ENCODE data around the gene GRN. TPM values are rescaled to one million over a fixed set of nuclear protein-coding genes. Genes with fewer than 3 reads are reported as not detected.
"Not testable (repeated sequence)": the region's sequence is repeated elsewhere in the genome, so short reads cannot be mapped to it uniquely, and the experiment has no call there.

The GRN gene
- total and polyA plus RNA-seq, 2 of the 8 experiments (the other 6 are each of a cell fraction or from before 2014, with no cell fraction given), result 108 to 387 TPM

DNA sequence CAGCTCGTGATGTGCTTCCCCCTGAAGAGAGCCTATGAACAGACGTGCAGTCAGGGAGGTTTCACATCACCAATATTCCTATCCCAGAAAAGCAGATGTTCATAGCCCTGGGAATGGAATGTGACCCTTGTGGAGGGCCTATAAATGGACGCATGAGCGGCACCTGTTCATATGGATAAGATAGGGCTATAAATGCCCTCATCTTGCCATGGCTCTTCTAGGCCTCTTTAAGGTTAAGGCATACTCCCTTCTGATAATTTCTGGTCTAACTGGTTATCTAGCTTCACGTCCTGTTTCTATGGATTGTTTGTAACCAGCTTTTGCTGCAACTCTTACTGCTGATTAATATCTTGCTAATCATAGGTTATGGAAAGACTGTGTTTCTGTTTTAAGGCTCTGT is 4.5 kb upstream of the GRN start:
- H2BK20ac ChIP-seq (ENCODE audit: low read length); H2AK5ac ChIP-seq (ENCODE audit: low read depth, low read length); H2AFZ ChIP-seq (ENCODE audit: low read length); H3K18ac ChIP-seq (ENCODE audit: extremely low read depth, low read length); H2BK15ac ChIP-seq (ENCODE audit: low read length); H3K36me3 ChIP-seq (ENCODE audit: control insufficient read depth in 2 of 4, insufficient read depth in 4 of 4, low read length in 3 of 4); H3K14ac ChIP-seq (ENCODE audit: insufficient read length); H3K4me3 ChIP-seq (ENCODE audit: extremely low read depth in 1 of 4, insufficient read depth in 2 of 4, low read depth in 3 of 4, low read length in 4 of 4); H2BK12ac ChIP-seq (ENCODE audit: low read depth, low read length); DNase-seq (ENCODE audit: low read depth in 1 of 2, low spot score in 2 of 2); H4K91ac ChIP-seq (replicated peaks; ENCODE audit: insufficient read length, low read length); H3K56ac ChIP-seq (replicated peaks; ENCODE audit: insufficient read length, low read depth, low read length); H2BK120ac ChIP-seq (replicated peaks; ENCODE audit: low read depth, low read length); H4K5ac ChIP-seq (ENCODE audit: insufficient read length, low read depth, low read length); H3K9me3 ChIP-seq (ENCODE audit: insufficient read depth in 2 of 2, low read depth in 1 of 2, low read length in 1 of 2); H2BK5ac ChIP-seq (ENCODE audit: low read depth, low read length); H3K79me2 ChIP-seq (ENCODE audit: control insufficient read depth in 1 of 2, insufficient read depth in 2 of 2, low read length in 2 of 2); FAIRE-seq; H4K20me1 ChIP-seq (replicated peaks in 1 of 2; ENCODE audit: control insufficient read depth in 1 of 2, insufficient read depth in 2 of 2, low read length in 2 of 2); H3K23me2 ChIP-seq (ENCODE audit: low read depth, low read length); H3K27ac ChIP-seq (ENCODE audit: low read depth, low read length); H3K23ac ChIP-seq (ENCODE audit: insufficient read length); H3K27me3 ChIP-seq (replicated peaks in 1 of 4; ENCODE audit: control insufficient read depth in 3 of 4, extremely low read depth in 1 of 4, insufficient read depth in 3 of 4, low read length in 3 of 4); H3K9ac ChIP-seq (replicated peaks in 1 of 4; ENCODE audit: extremely low read depth in 1 of 4, low read depth in 3 of 4, low read length in 3 of 4); H4K8ac ChIP-seq (ENCODE audit: extremely low read depth, insufficient read depth, low read length); H3K4me2 ChIP-seq (ENCODE audit: insufficient read depth in 1 of 2, low read depth in 2 of 2, low read length in 2 of 2); H3K4ac ChIP-seq (replicated peaks; ENCODE audit: insufficient read length, low read depth, low read length); H3K79me1 ChIP-seq (ENCODE audit: low read depth, low read length); H3K4me1 ChIP-seq (replicated peaks in 1 of 4; ENCODE audit: control insufficient read depth in 3 of 4, insufficient read depth in 4 of 4, low read length in 3 of 4): not testable (repeated sequence)
- WGBS, 2 experiments (ENCODE audit: extremely low coverage in 1 of 2, insufficient coverage in 1 of 2, insufficient read length in 1 of 2, insufficient replicate concordance in 2 of 2, low coverage in 1 of 2, low lambda C conversion rate in 2 of 2, missing lambda C conversion rate in 1 of 2), result 80% methylated on average over 5 of the region's 5 CpGs; no CpG with 5 or more reads in 1 of the 2 experiments
- ChIA-PET POLR2A (ENCODE audit: partially characterized antibody) (interaction anchor here (2.1 kb wide), 1 partner anchor 12 kb away, joined by 7 read pairs; no protein-coding TSS in a partner anchor), CTCF (ENCODE audit: partially characterized antibody) (interaction anchor here (0.6 to 3.3 kb wide), 5 partner anchors 9 to 53 kb away, joined by 3 to 33 read pairs (median 4); partner anchors contain the start of gene FAM171A2)
